Measurements from ENCODE around the gene NOL4L. TPM values are rescaled to one million over a fixed set of nuclear protein-coding genes. Genes with fewer than 3 reads are reported as not detected.
"Not testable (repeated sequence)": the region's sequence is repeated elsewhere in the genome, so short reads cannot be mapped to it uniquely, and the experiment has no call there.

Gene NOL4L
- total and polyA plus RNA-seq, 5 experiments from 2014 or later = 10.0 to 66.1 (median 21.5) TPM

GRCh38 chr20:32497589-32498224 lies 87.4 kb downstream of the NOL4L start:
- no peak overlapping the region for H3K4me3 Mint-ChIP-seq
- H3K27ac Mint-ChIP-seq = peak overlapping the region; percentile 14 to 85 (median 78)
- DNase-seq (peak in 1 of 10 donors; percentile 45), ATAC-seq (no peak)
- H3K27me3 Mint-ChIP-seq = no peaks in the 10 kb centered on the region
- peaks cover 0 to 59% (median 0%) of the 10 kb centered on the region in 3 donors for H3K36me3 Mint-ChIP-seq
- no peaks in the 10 kb centered on the region for H3K9me3 Mint-ChIP-seq
- POLR2A ChIA-PET = interaction anchor here (0.6 to 7.0 kb wide), 5 partner anchors 12 to 34 kb away, joined by 3 to 45 read pairs (median 3); no protein-coding TSS in a partner anchor
- H3K4me1 Mint-ChIP-seq = peaks cover 16 to 65% (median 50%) of the 10 kb centered on the region in 4 donors

- H3K27ac Mint-ChIP-seq = peak overlapping the region in 6 of 10 donors; percentile 50 to 85 (median 66)
- H3K4me1 Mint-ChIP-seq = peaks cover 16 to 72% (median 54%) of the 10 kb centered on the region in 4 donors
- no peak overlapping the region for H3K4me3 Mint-ChIP-seq
- POLR2A ChIA-PET = interaction anchor here (0.6 to 7.0 kb wide), 6 partner anchors 11 to 28 kb away, joined by 3 to 45 read pairs (median 3); no protein-coding TSS in a partner anchor
- ATAC-seq = no peak
- no peaks in the 10 kb centered on the region for H3K27me3 Mint-ChIP-seq
- H3K9me3 Mint-ChIP-seq = no peaks in the 10 kb centered on the region
- DNase-seq = peak in 1 of 10 donors; percentile 37
- peaks cover 0 to 64% (median 3%) of the 10 kb centered on the region in 3 donors for H3K36me3 Mint-ChIP-seq
Measured at GRCh38 chr20:32496811-32497533, 88.2 kb downstream of the NOL4L start.

- peaks cover 0 to 64% (median 7%) of the 10 kb centered on the region in 3 donors for H3K36me3 Mint-ChIP-seq
- POLR2A ChIA-PET = interaction anchor here (0.5 to 7.0 kb wide), 4 partner anchors 10 to 33 kb away, joined by 3 to 45 read pairs (median 4); no protein-coding TSS in a partner anchor
- no peaks in the 10 kb centered on the region for H3K9me3 Mint-ChIP-seq
- no peak overlapping the region for H3K4me3 Mint-ChIP-seq
- H3K4me1 Mint-ChIP-seq = peaks cover 20 to 73% (median 51%) of the 10 kb centered on the region in 4 donors
- ATAC-seq (no peak), DNase-seq (peak in 1 of 10 donors; percentile 26)
- H3K27me3 Mint-ChIP-seq = no peaks in the 10 kb centered on the region
- peak overlapping the region in 8 of 10 donors; percentile 35 to 90 (median 74) for H3K27ac Mint-ChIP-seq
Measured at GRCh38 chr20:32495949-32496348, 89.2 kb downstream of the NOL4L start.

DNA sequence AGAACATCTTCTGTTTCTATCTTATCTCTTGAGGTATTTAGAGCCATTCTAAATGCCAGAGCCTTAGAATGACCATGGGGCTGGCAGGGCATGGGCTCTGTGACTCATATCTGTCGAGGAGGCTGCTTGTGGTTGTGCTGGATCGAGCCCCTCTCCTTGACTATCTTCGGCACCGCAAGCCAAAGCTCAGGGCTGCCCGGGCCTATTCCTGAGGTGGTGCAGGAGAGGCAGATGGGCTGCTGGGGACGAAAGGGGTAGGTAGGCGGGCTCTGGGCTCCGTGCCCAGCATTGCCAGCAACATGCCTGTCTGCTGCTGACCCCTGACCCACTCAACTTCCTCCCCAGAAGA lies 89.9 kb downstream of the NOL4L start:
- H3K27ac Mint-ChIP-seq = peak overlapping the region in 5 of 10 donors; percentile 34 to 67 (median 48)
- POLR2A ChIA-PET = interaction anchor here (1.2 to 7.0 kb wide), 3 partner anchors 9 to 20 kb away, joined by 3 to 45 read pairs (median 4); no protein-coding TSS in a partner anchor
- H3K27me3 Mint-ChIP-seq = no peaks in the 10 kb centered on the region
- peaks cover 24 to 73% (median 52%) of the 10 kb centered on the region in 4 donors for H3K4me1 Mint-ChIP-seq
- DNase-seq (peak in 1 of 10 donors; percentile 15), ATAC-seq (no peak)
- H3K36me3 Mint-ChIP-seq = peaks cover 0 to 66% (median 7%) of the 10 kb centered on the region in 3 donors
- H3K9me3 Mint-ChIP-seq = no peaks in the 10 kb centered on the region
- no peak overlapping the region for H3K4me3 Mint-ChIP-seq

DNA sequence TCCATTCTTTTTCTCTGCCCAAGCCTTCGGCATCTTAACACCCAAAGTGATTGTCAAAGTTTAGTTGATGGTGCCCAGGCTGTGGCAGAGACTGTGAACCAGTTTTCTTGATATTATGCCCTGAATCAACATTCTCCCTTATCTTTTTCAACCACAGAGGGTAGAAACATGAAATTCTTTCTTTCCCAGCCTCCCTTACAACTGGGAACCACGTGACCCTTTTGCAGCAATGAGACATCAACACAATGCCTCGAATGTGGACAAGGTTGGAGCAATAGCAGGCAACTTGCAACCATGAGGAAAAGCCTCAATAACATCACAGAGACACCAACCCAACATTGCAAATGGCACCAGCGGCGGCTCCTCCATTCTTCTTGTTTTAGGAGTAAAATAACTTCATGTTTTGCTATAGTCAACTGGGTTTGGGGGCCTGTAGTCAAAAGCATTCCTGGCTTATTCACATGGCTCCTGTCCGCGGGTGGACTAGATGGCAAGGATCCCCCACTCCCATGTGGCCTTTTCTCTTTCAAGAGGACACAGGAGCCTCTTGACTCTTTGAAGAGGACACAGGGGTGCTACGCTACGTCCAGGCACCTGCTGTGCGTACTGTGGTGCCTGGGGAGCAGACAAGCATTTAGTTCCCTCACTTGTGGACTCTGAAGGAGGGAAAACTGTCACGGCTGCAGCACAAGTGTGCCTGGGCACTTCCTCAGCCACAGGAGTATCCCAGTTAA lies 90.5 kb downstream of the NOL4L start:
- POLR2A ChIA-PET = interaction anchor here (0.6 to 7.0 kb wide), 3 partner anchors 14 to 38 kb away, joined by 3 to 45 read pairs (median 3); no protein-coding TSS in a partner anchor
- Mint-ChIP-seq H3K9me3 (no peaks in the 10 kb centered on the region), H3K4me1 (peaks cover 24 to 72% (median 51%) of the 10 kb centered on the region in 4 donors), H3K36me3 (peaks cover 0 to 66% (median 7%) of the 10 kb centered on the region in 3 donors), H3K27me3 (no peaks in the 10 kb centered on the region), H3K4me3 (peak overlapping the region in 1 of 10 donors; percentile 44), H3K27ac (peak overlapping the region in 9 of 10 donors; percentile 14 to 89 (median 56))
- peak in 1 of 10 donors; percentile 57 for DNase-seq
- no peak for ATAC-seq

DNA sequence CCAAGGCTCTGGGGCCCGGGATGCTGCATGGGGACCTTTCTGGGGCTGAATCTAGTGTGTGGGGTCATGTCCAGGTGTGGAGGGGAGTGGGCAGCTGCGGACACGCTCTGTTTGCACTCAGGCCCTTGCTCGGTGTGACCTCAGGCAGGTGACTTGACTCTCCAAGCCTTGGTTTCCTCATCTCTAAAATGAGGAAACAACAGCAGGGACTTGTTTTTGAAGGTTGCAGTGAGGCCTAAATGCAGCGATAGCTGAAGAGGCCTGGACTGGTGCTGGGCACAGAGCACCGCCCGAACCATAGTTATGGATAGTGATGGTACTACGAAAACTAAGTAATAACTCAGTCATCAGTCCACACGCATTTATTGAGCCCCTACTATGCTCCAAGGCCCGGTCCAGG lies 91.8 kb downstream of the NOL4L start:
- H3K9me3 Mint-ChIP-seq = peaks cover 0 to 8% (median 0%) of the 10 kb centered on the region in 9 donors
- H3K4me3 Mint-ChIP-seq = no peak overlapping the region
- peak overlapping the region in 9 of 10 donors; percentile 2 to 74 (median 55) for H3K27ac Mint-ChIP-seq
- ATAC-seq (no peak), DNase-seq (no peak)
- POLR2A ChIA-PET = interaction anchor here (0.8 to 1.3 kb wide), 2 partner anchors 15 to 37 kb away, joined by 3 to 4 read pairs; no protein-coding TSS in a partner anchor
- peaks cover 0 to 60% (median 8%) of the 10 kb centered on the region in 3 donors for H3K36me3 Mint-ChIP-seq
- H3K4me1 Mint-ChIP-seq = peaks cover 25 to 67% (median 53%) of the 10 kb centered on the region in 4 donors
- H3K27me3 Mint-ChIP-seq = no peaks in the 10 kb centered on the region

GRCh38 chr20:32491764-32492151 lies 93.4 kb downstream of the NOL4L start:
- ATAC-seq, H3K27me3 Mint-ChIP-seq, H3K9me3 Mint-ChIP-seq, H3K4me3 Mint-ChIP-seq, DNase-seq: not testable (repeated sequence)
- POLR2A ChIA-PET = interaction anchor here (1.2 kb wide), 1 partner anchor 15 kb away, joined by 3 read pairs; no protein-coding TSS in a partner anchor
- Mint-ChIP-seq H3K36me3 (peaks cover 0 to 61% (median 9%) of the 10 kb centered on the region in 3 donors), H3K27ac (peak overlapping the region in 8 of 10 donors; percentile 2 to 82 (median 50)), H3K4me1 (peaks cover 28 to 67% (median 54%) of the 10 kb centered on the region in 4 donors)

- peaks cover 0 to 62% (median 9%) of the 10 kb centered on the region in 3 donors for H3K36me3 Mint-ChIP-seq
- no peak overlapping the region for H3K4me3 Mint-ChIP-seq
- POLR2A ChIA-PET = interaction anchor here (1.2 kb wide), 1 partner anchor 16 kb away, joined by 3 read pairs; no protein-coding TSS in a partner anchor
- H3K4me1 Mint-ChIP-seq = peaks cover 32 to 69% (median 59%) of the 10 kb centered on the region in 4 donors
- H3K9me3 Mint-ChIP-seq = peaks cover 0 to 10% (median 0%) of the 10 kb centered on the region in 9 donors
- H3K27ac Mint-ChIP-seq = peak overlapping the region; percentile 2 to 88 (median 68)
- no peak for ATAC-seq
- DNase-seq = peak in 1 of 10 donors; percentile 59
- no peaks in the 10 kb centered on the region for H3K27me3 Mint-ChIP-seq
Measured at GRCh38 chr20:32490942-32491763, 94.0 kb downstream of the NOL4L start.

DNA sequence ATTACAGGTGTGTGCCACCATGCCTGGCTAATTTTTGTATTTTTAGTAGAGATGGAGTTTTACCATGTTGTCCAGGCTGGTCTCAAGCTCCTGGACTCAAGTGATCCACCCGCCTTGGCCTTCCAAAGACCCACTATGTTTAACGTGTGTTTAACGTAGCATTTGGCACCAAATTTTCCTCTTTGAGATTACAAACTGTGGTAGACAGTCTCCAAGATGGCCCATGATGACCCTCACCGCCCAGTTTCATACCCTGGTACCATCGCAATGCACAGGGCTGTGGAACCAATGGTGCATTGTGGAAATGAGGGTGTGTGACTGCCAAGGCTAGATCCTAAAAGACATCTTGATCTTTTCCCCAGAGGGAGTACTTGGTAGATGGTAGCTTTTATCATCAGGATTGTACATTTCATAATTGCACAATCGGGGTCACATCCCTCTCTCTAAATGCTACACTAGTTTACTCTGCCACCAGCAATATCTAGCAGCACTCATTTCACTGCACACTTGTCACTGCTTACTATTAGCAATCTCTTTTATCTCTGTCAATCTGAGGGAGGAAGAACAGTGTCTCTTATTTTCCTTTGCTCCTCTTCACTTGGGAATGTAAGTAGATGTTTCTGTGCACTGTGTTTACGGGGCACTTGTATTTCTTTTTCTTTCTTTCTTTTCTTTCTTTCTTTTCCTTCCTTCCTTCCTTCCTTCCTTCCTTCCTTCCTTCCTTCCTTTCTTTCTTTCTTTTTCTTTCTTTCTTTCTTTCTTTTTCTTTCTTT lies 96.9 kb downstream of the NOL4L start:
- H3K9me3 Mint-ChIP-seq = peaks cover 0 to 10% (median 0%) of the 10 kb centered on the region in 9 donors
- no peak for DNase-seq
- POLR2A ChIA-PET = interaction anchor here (0.6 to 1.0 kb wide), 3 partner anchors 12 to 235 kb away, joined by 3 to 6 read pairs (median 3); no protein-coding TSS in a partner anchor
- peak overlapping the region; percentile 57 to 95 (median 80) for H3K27ac Mint-ChIP-seq
- H3K4me3 Mint-ChIP-seq = no peak overlapping the region
- peaks cover 33 to 65% (median 52%) of the 10 kb centered on the region in 4 donors for H3K4me1 Mint-ChIP-seq
- H3K36me3 Mint-ChIP-seq = peaks cover 0 to 45% (median 9%) of the 10 kb centered on the region in 3 donors
- peaks cover 0 to 2% (median 0%) of the 10 kb centered on the region in 5 donors for H3K27me3 Mint-ChIP-seq
- ATAC-seq = no peak

GRCh38 chr20:32487381-32487780 lies 97.8 kb downstream of the NOL4L start:
- H3K36me3 Mint-ChIP-seq = peaks cover 0 to 36% (median 7%) of the 10 kb centered on the region in 3 donors
- H3K4me3 Mint-ChIP-seq = peak overlapping the region in 1 of 10 donors; percentile 1
- H3K27me3 Mint-ChIP-seq = peaks cover 0 to 2% (median 0%) of the 10 kb centered on the region in 5 donors
- no peak for ATAC-seq
- H3K4me1 Mint-ChIP-seq = peaks cover 33 to 58% (median 48%) of the 10 kb centered on the region in 4 donors
- DNase-seq = peak in 1 of 10 donors; percentile 24
- peaks cover 0 to 10% (median 0%) of the 10 kb centered on the region in 9 donors for H3K9me3 Mint-ChIP-seq
- POLR2A ChIA-PET = no interaction called here
- H3K27ac Mint-ChIP-seq = peak overlapping the region; percentile 63 to 98 (median 89)

All from naive thymus-derived CD8-positive, alpha-beta T cell (primary cell).